ENCODE results near the gene IPCEF1. TPM values are rescaled to one million over a fixed set of nuclear protein-coding genes. Genes with fewer than 3 reads are reported as not detected.

IPCEF1 gene
- total RNA-seq, 1 experiment from 2014 or later, result 0.48 TPM

DNA sequence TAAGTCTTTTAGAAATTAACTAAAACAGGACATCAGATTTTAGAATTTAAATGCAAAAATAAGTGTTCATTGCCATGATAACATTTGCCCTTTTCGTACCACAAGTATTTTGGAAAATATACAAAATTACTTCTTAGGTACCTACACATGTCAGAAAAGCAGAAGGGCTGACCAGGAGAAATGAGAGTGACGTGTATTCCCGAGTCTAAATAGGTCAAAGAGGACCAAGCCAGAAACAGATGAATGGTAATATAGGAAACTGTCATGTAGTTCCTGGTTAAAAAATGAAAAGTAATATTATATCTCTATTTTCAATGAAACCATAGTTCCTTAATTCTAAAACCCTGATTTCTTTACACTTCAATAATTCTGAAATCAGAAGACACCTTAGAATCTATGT lies 126.2 kb downstream of the IPCEF1 start:
- H4K8ac ChIP-seq (replicated peaks; ENCODE audit: insufficient read length, low read depth, low read length), result no peak overlapping the region
- DNase-seq, result no peak
- H4K20me1 ChIP-seq (ENCODE audit: control insufficient read depth, insufficient read depth, insufficient read length), result no peaks in the 10 kb centered on the region
- H3K27ac ChIP-seq (ENCODE audit: insufficient read length, low read depth, low read length), result no peak overlapping the region
- no peak overlapping the region for H3K14ac ChIP-seq (ENCODE audit: insufficient read depth, low read length)
- H2AK5ac ChIP-seq (ENCODE audit: insufficient read length, low read length), result no peak overlapping the region
- no peak overlapping the region for H2AFZ ChIP-seq (ENCODE audit: low read length)
- no peak overlapping the region for H3K27ac Mint-ChIP-seq
- no peak overlapping the region for H3K18ac ChIP-seq (ENCODE audit: insufficient read length, low read depth, low read length)
- no peak overlapping the region for H3K4ac ChIP-seq (ENCODE audit: low read depth, low read length)
- no peaks in the 10 kb centered on the region for H3K27me3 Mint-ChIP-seq (ENCODE audit: low read depth)
- H4K5ac ChIP-seq (ENCODE audit: insufficient read length, low read depth, low read length), result no peak overlapping the region
- H3K36me3 Mint-ChIP-seq (ENCODE audit: insufficient read depth in 1 of 3, low read depth in 3 of 3), result no peaks in the 10 kb centered on the region; a peak in 1 of 7 replicates
- H2BK12ac ChIP-seq (ENCODE audit: insufficient read length, low read depth, low read length), result no peak overlapping the region
- H3K9ac ChIP-seq (ENCODE audit: extremely low read depth, insufficient read length, low read length), result no peak overlapping the region
- WGBS (ENCODE audit: extremely low coverage, insufficient read length, low lambda C conversion rate), result no CpG with 5 or more reads among the region's 3 CpGs
- no peak overlapping the region for H4K91ac ChIP-seq (ENCODE audit: insufficient read length, low read depth, low read length)
- no peaks in the 10 kb centered on the region for H3K79me1 ChIP-seq (ENCODE audit: insufficient read depth, low read depth, low read length, poor library complexity, severe bottlenecking)
- H3T11ph ChIP-seq (ENCODE audit: low read length), result no peak overlapping the region
- no peak overlapping the region for H3K4me2 ChIP-seq (ENCODE audit: insufficient read depth, insufficient read length, low read length)
- no peak overlapping the region for H3K56ac ChIP-seq (ENCODE audit: insufficient read length, low read depth, low read length)
- H3K4me1 ChIP-seq (ENCODE audit: insufficient read depth, low read length), result no peaks in the 10 kb centered on the region
- no peak overlapping the region for H3K4me3 Mint-ChIP-seq
- H2BK5ac ChIP-seq (ENCODE audit: insufficient read length, low read length), result no peak overlapping the region
- no peaks in the 10 kb centered on the region for H3K9me3 Mint-ChIP-seq
- no peaks in the 10 kb centered on the region for H3K79me2 ChIP-seq (ENCODE audit: insufficient read depth, low read length)
- H2BK15ac ChIP-seq (ENCODE audit: low read depth, low read length), result no peak overlapping the region
- no peak overlapping the region for H2BK20ac ChIP-seq (ENCODE audit: low read depth, low read length, poor library complexity, severe bottlenecking)
- H2BK120ac ChIP-seq (ENCODE audit: low read depth, low read length, poor library complexity, severe bottlenecking), result no peak overlapping the region
- H3K23ac ChIP-seq (ENCODE audit: insufficient read length, low read depth, low read length), result no peak overlapping the region
- no peaks in the 10 kb centered on the region for H3K9me3 ChIP-seq (ENCODE audit: control insufficient read depth, low read depth, low read length)
- H3K23me2 ChIP-seq (ENCODE audit: insufficient read length, low read depth, low read length, poor library complexity, severe bottlenecking), result no peaks in the 10 kb centered on the region
- peaks cover 0 to 7% of the 10 kb centered on the region in 2 experiments; a peak in 2 of 4 replicates for H3K4me1 Mint-ChIP-seq
- TF ChIP-seq, protein P1, sequence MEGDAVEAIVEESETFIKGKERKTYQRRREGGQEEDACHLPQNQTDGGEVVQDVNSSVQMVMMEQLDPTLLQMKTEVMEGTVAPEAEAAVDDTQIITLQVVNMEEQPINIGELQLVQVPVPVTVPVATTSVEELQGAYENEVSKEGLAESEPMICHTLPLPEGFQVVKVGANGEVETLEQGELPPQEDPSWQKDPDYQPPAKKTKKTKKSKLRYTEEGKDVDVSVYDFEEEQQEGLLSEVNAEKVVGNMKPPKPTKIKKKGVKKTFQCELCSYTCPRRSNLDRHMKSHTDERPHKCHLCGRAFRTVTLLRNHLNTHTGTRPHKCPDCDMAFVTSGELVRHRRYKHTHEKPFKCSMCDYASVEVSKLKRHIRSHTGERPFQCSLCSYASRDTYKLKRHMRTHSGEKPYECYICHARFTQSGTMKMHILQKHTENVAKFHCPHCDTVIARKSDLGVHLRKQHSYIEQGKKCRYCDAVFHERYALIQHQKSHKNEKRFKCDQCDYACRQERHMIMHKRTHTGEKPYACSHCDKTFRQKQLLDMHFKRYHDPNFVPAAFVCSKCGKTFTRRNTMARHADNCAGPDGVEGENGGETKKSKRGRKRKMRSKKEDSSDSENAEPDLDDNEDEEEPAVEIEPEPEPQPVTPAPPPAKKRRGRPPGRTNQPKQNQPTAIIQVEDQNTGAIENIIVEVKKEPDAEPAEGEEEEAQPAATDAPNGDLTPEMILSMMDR (conservative IDR thresholded peaks at IDR 0.05), result no peak
- no peaks in the 10 kb centered on the region for H3K27me3 ChIP-seq (ENCODE audit: insufficient read depth, low read length)

Measured in H9 (cell line).